GM12878 (cell line): ENCODE results near the gene TMPRSS6. TPM values are rescaled to one million over a fixed set of nuclear protein-coding genes. Genes with fewer than 3 reads are reported as not detected.

Experiments
- ATAC-seq: fragments of 200-7000 bp; cut with Tn5 transposase; 3 replicates; pipeline ENCODE4 v1.9.1; 2020; ENCODE audit warnings: mild to moderate bottlenecking, moderate library complexity
- BruUV-seq: library from RNA; stranded (reverse); fragments of 400-500 nt; replicated peaks from 2 replicates; lab custom pipeline; 2021; lab: Mats Ljungman, UMichigan
- CTCF ChIA-PET: fragments of 300-600 bp; sonication (Branson Sonifier 250); formaldehyde crosslinking; extraction: SDS; loops from one replicate; lab custom pipeline; 2021; ENCODE audit warnings: inconsistent platforms; lab: Yijun Ruan, JAX
- POLR2A ChIA-PET: fragments of 350-600 bp; formaldehyde crosslinking; extraction: SDS; loops from one replicate; lab custom pipeline; 2021; ENCODE audit warnings: inconsistent platforms; lab: Charles Lee
- RAD21 ChIA-PET: fragments of 300-600 bp; sonication (Branson Sonifier 250); formaldehyde crosslinking; loops from one replicate; lab custom pipeline; 2023; ENCODE audit warnings: antibody characterized with exemption; ENCODE audit not compliant: unreplicated experiment; lab: Charles Lee
- SMC1A ChIA-PET: fragments of 300-600 bp; sonication (Branson Sonifier 250); formaldehyde crosslinking; loops from one replicate; lab custom pipeline; 2023; ENCODE audit not compliant: unreplicated experiment, uncharacterized antibody; lab: Charles Lee
- DNase-seq: peaks from one replicate; pipeline ENCODE4 v3.0.0-alpha.2; 2011; ENCODE audit warnings: low read depth, low spot score
- FAIRE-seq: peaks from 3 replicates; lab custom pipeline; 2011; peaks lifted over from hg19 to GRCh38; lab: Jason Lieb, UNC
- H2AFZ ChIP-seq: 2 replicates; pipeline ENCODE4 v1.6.0; 2011; ENCODE audit warnings: low read depth, low read length, control low read depth; ENCODE audit not compliant: control insufficient read depth
- H3K27ac ChIP-seq: 2 replicates; pipeline ENCODE4 v1.5.1; 2011; ENCODE audit warnings: control low read depth; ENCODE audit not compliant: control insufficient read depth, insufficient read depth
- H3K27me3 ChIP-seq, 2 experiments: replicated peaks in 1 of 2; 2 replicates each; pipeline versions ENCODE4 v1.6.0 to v1.6.1; 2011; ENCODE audit warnings: low read length in 1 of 2; ENCODE audit not compliant: control insufficient read depth in 2 of 2, insufficient read depth in 2 of 2
- H3K36me3 ChIP-seq, 2 experiments: 2 replicates each; pipeline ENCODE4 v1.5.1; 2011; ENCODE audit warnings: low read length in 1 of 2; ENCODE audit not compliant: control insufficient read depth in 2 of 2, insufficient read depth in 2 of 2
- H3K4me1 ChIP-seq: 2 replicates; pipeline ENCODE4 v1.6.1; 2011; ENCODE audit warnings: mild to moderate bottlenecking, low read length, moderate library complexity, mixed read lengths; ENCODE audit not compliant: control insufficient read depth, insufficient read depth
- H3K4me2 ChIP-seq: 2 replicates; pipeline ENCODE4 v1.6.0; 2011; ENCODE audit warnings: control low read depth; ENCODE audit not compliant: control insufficient read depth, insufficient read depth
- H3K4me3 ChIP-seq: fragments of 200-600 bp; sonication (generic); 2 replicates; pipeline ENCODE4 v1.5.1; 2016
- H3K79me2 ChIP-seq: 2 replicates; pipeline ENCODE4 v1.6.0; 2011; ENCODE audit warnings: low read length; ENCODE audit not compliant: control insufficient read depth, insufficient read depth
- H3K9ac ChIP-seq: 2 replicates; pipeline ENCODE4 v1.8.0; 2011; ENCODE audit warnings: low read length, control low read depth, mixed read lengths; ENCODE audit not compliant: control insufficient read depth, insufficient read depth
- H3K9me3 ChIP-seq: replicated peaks from 3 replicates; pipeline ENCODE4 v1.5.1; 2011; ENCODE audit warnings: mild to moderate bottlenecking, low read length; ENCODE audit not compliant: control insufficient read depth, insufficient read depth
- H4K20me1 ChIP-seq: 2 replicates; pipeline ENCODE4 v1.6.0; 2011; ENCODE audit not compliant: control insufficient read depth, insufficient read depth
- RAD21 ChIP-seq: IDR thresholded peaks from 2 replicates; pipeline ENCODE4 v1.6.1; 2011; ENCODE audit warnings: mild to moderate bottlenecking, low read depth, low read length, moderate library complexity; ENCODE audit not compliant: insufficient read depth
- RAD51 ChIP-seq: fragments of 450-650 bp; IDR thresholded peaks from 2 replicates; pipeline ENCODE4 v1.6.1; 2016; ENCODE audit warnings: moderate library complexity, mild to moderate bottlenecking, inconsistent platforms
- TAF1 ChIP-seq: IDR thresholded peaks from 2 replicates; pipeline ENCODE4 v1.6.1; 2011; ENCODE audit warnings: mild to moderate bottlenecking, low read depth, low read length, borderline replicate concordance
- WGBS: methylation state at CpG from one replicate; pipeline ENCODE4 v1.1.6; 2016; ENCODE audit warnings: low lambda C conversion rate; ENCODE audit not compliant: insufficient replicate concordance, insufficient coverage; ENCODE audit errors: missing lambda C conversion rate; 5-methylcytosine and 5-hydroxymethylcytosine counted together
- in situ Hi-C: fragments of 300-500 bp; cut with MboI; formaldehyde crosslinking; loops from 9 replicates; pipeline ENCODE4 v1.14.3; 2018; ENCODE audit warnings: mixed read lengths
- intact Hi-C: fragments of 100-400 bp; cut with micrococcal nuclease; formaldehyde crosslinking; loops from one replicate; pipeline ENCODE4 v1.14.2; 2022; ENCODE audit not compliant: unreplicated experiment
- polyA plus RNA-seq, 11 experiments: library from polyadenylated mRNA; depleted of rRNA in 4 of 11; unstranded in 6 of 11; stranded (reverse) in 5 of 11; fragments of >200 nt; fragmentation: Nextera tagmentation in 4 of 11; fragmentation: Illumina TruSeq in 1 of 11; extraction: Ambion mirVana in 4 of 11; extraction: Trizol in 1 of 11; gene quantifications; 1 replicate in 1 of 11; 2 replicates in 10 of 11; pipeline versions ENCODE4 v1.2.1 to v1.2.3, GENCODE V29; 2011 to 2016; ENCODE audit warnings: inconsistent platforms in 2 of 11, missing spikeins in 2 of 11, low read depth in 1 of 11
- total RNA-seq, 4 experiments: library from RNA; depleted of rRNA in 3 of 4; stranded (reverse); fragments of >200 nt in 3 of 4; fragmentation: Illumina TruSeq in 1 of 4; extraction: Trizol in 1 of 4; gene quantifications; 2 replicates each; pipeline versions ENCODE4 v1.2.1 to v1.2.3, GENCODE V29; 2013 to 2021
- TF ChIP-seq, protein P1 (sequence below): fragments of 150-350 bp; IDR thresholded peaks from 2 replicates; pipeline ENCODE4 v1.6.1; 2016; ENCODE audit warnings: low read depth, low read length
- TF ChIP-seq, protein P2 (sequence below): fragments of 450-650 bp; IDR thresholded peaks from 2 replicates; pipeline ENCODE4 v1.6.1; 2014; ENCODE audit warnings: mild to moderate bottlenecking

TMPRSS6 gene
- total and polyA plus RNA-seq, 10 of the 15 experiments (the other 5 are each of a cell fraction or from before 2014, with no cell fraction given): 0.06 to 0.69 (median 0.19) TPM; not detected in 6

DNA sequence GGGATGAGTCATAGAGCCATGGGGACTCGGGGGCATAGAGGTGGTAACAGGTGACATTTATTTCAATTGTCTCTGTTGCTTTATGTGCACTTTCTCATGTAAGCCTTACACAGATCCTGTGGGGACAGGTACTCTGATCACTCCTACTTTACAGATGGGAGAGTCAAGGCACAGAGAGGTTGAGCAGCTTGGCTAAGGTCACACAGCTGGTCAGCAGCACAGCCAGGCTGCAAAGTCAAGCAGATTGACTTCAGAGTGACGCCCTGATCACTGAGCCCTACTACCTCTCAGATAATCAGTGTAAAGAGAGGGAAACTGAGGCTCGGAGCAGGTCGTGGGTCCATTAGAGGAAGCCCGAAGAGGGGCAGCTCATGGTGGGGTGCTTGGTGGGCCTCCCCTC, 3.5 kb downstream of the TMPRSS6 start:
- intact Hi-C loops: no loop called here
- ATAC-seq (no peak), FAIRE-seq (no peak), DNase-seq (no peak)
- Histone ChIP-seq H4K20me1 (0 out of 2 replicates have a peak, but pooled peaks cover 3% of the 10 kb centered on the region), H3K9me3 (no peaks in the 10 kb centered on the region), H3K4me3 (no peak overlapping the region), H2AFZ (no peak overlapping the region), H3K9ac (no peak overlapping the region), H3K4me2 (no peak overlapping the region), H3K4me1 (peaks cover 7% of the 10 kb centered on the region; the same call in 1 of the 2 replicates), H3K27me3 (no peaks in the 10 kb centered on the region), H3K36me3 (no peaks in the 10 kb centered on the region), H3K27ac (no peak overlapping the region), H3K79me2 (no peaks in the 10 kb centered on the region)
- POLR2A ChIA-PET: no interaction called here
- WGBS: 24% methylated on average over 5 of the region's 5 CpGs
- in situ Hi-C loops: no loop called here
- RAD21 ChIA-PET: interaction anchor here (1.0 to 1.2 kb wide), 2 partner anchors 15 to 324 kb away, joined by 3 read pairs; no protein-coding TSS in a partner anchor
- CTCF ChIA-PET: interaction anchor here (0.9 to 1.3 kb wide), 4 partner anchors 19 to 154 kb away, joined by 3 to 4 read pairs (median 3); no protein-coding TSS in a partner anchor
- TF ChIP-seq, protein P1, sequence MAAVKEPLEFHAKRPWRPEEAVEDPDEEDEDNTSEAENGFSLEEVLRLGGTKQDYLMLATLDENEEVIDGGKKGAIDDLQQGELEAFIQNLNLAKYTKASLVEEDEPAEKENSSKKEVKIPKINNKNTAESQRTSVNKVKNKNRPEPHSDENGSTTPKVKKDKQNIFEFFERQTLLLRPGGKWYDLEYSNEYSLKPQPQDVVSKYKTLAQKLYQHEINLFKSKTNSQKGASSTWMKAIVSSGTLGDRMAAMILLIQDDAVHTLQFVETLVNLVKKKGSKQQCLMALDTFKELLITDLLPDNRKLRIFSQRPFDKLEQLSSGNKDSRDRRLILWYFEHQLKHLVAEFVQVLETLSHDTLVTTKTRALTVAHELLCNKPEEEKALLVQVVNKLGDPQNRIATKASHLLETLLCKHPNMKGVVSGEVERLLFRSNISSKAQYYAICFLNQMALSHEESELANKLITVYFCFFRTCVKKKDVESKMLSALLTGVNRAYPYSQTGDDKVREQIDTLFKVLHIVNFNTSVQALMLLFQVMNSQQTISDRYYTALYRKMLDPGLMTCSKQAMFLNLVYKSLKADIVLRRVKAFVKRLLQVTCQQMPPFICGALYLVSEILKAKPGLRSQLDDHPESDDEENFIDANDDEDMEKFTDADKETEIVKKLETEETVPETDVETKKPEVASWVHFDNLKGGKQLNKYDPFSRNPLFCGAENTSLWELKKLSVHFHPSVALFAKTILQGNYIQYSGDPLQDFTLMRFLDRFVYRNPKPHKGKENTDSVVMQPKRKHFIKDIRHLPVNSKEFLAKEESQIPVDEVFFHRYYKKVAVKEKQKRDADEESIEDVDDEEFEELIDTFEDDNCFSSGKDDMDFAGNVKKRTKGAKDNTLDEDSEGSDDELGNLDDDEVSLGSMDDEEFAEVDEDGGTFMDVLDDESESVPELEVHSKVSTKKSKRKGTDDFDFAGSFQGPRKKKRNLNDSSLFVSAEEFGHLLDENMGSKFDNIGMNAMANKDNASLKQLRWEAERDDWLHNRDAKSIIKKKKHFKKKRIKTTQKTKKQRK: no peak
- TF ChIP-seq RAD51 (no peak), RAD21 (no peak), TAF1 (no peak)
- TF ChIP-seq, protein P2, sequence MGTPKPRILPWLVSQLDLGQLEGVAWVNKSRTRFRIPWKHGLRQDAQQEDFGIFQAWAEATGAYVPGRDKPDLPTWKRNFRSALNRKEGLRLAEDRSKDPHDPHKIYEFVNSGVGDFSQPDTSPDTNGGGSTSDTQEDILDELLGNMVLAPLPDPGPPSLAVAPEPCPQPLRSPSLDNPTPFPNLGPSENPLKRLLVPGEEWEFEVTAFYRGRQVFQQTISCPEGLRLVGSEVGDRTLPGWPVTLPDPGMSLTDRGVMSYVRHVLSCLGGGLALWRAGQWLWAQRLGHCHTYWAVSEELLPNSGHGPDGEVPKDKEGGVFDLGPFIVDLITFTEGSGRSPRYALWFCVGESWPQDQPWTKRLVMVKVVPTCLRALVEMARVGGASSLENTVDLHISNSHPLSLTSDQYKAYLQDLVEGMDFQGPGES: no peak
- SMC1A ChIA-PET: interaction anchor here (0.6 to 1.2 kb wide), 3 partner anchors 12 to 34 kb away, joined by 3 read pairs; no protein-coding TSS in a partner anchor
- BruUV-seq: no TSS peak
